ENCODE results near the gene CCDC50. TPM values are rescaled to one million over a fixed set of nuclear protein-coding genes. Genes with fewer than 3 reads are reported as not detected.

Gene CCDC50
- total RNA-seq, 1 experiment from 2014 or later, result 21.0 TPM

DNA sequence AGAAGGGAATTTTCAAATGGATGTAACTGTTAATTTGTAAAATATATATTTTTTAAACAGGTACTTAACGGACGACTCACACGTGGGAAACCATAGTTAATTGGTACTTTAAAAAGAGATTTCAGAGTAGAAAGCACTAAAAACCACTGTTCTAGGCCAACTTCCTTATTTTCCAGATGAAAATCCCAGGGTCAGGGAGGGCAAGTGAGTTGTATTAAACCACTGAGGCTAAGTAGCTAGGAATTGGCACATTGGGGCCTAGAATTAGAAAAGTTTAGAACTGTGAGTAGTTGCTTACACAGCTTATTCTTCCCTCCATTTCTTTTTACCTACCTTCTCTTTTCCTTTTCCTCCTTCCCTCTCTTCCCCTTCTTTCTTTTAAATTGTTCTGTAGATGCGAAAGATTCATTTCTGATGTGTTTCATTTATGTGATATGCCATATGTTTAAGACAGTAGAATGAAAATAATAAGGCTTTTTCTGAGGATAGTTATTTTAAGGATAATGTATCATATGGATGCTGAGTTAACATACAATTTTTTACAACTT lies 5.2 kb downstream of the CCDC50 start:
- H2BK15ac ChIP-seq (ENCODE audit: low read depth, low read length), result no peak overlapping the region
- Mint-ChIP-seq H3K36me3 (ENCODE audit: insufficient read depth in 1 of 3, low read depth in 3 of 3) (no peaks in the 10 kb centered on the region; a peak in 1 of 7 replicates), H3K27me3 (ENCODE audit: low read depth) (peaks cover 4% of the 10 kb centered on the region), H3K9me3 (no peaks in the 10 kb centered on the region), H3K4me3 (no peak overlapping the region), H3K27ac (no peak overlapping the region; a peak in 1 of 7 replicates), H3K4me1 (peaks cover 28 to 38% of the 10 kb centered on the region in 2 experiments)
- TF ChIP-seq, protein P1, sequence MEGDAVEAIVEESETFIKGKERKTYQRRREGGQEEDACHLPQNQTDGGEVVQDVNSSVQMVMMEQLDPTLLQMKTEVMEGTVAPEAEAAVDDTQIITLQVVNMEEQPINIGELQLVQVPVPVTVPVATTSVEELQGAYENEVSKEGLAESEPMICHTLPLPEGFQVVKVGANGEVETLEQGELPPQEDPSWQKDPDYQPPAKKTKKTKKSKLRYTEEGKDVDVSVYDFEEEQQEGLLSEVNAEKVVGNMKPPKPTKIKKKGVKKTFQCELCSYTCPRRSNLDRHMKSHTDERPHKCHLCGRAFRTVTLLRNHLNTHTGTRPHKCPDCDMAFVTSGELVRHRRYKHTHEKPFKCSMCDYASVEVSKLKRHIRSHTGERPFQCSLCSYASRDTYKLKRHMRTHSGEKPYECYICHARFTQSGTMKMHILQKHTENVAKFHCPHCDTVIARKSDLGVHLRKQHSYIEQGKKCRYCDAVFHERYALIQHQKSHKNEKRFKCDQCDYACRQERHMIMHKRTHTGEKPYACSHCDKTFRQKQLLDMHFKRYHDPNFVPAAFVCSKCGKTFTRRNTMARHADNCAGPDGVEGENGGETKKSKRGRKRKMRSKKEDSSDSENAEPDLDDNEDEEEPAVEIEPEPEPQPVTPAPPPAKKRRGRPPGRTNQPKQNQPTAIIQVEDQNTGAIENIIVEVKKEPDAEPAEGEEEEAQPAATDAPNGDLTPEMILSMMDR (conservative IDR thresholded peaks at IDR 0.05), result no peak
- no CpG with 5 or more reads among the region's 4 CpGs for WGBS (ENCODE audit: extremely low coverage, insufficient read length, low lambda C conversion rate)
- H2BK5ac ChIP-seq (ENCODE audit: insufficient read length, low read length), result no peak overlapping the region
- H3K4me2 ChIP-seq (ENCODE audit: insufficient read depth, insufficient read length, low read length), result no peak overlapping the region
- H3K4me1 ChIP-seq (ENCODE audit: insufficient read depth, low read length), result peaks cover 6% of the 10 kb centered on the region
- H3K27ac ChIP-seq (ENCODE audit: insufficient read length, low read depth, low read length), result no peak overlapping the region
- H4K20me1 ChIP-seq (ENCODE audit: control insufficient read depth, insufficient read depth, insufficient read length), result no peaks in the 10 kb centered on the region
- no peak overlapping the region for H3K18ac ChIP-seq (ENCODE audit: insufficient read length, low read depth, low read length)
- H2AK5ac ChIP-seq (ENCODE audit: insufficient read length, low read length), result no peak overlapping the region
- no peaks in the 10 kb centered on the region for H3K27me3 ChIP-seq (ENCODE audit: insufficient read depth, low read length)
- H3K9ac ChIP-seq (ENCODE audit: extremely low read depth, insufficient read length, low read length), result no peak overlapping the region
- H3T11ph ChIP-seq (ENCODE audit: low read length), result no peak overlapping the region
- H3K79me1 ChIP-seq (ENCODE audit: insufficient read depth, low read depth, low read length, poor library complexity, severe bottlenecking), result no peaks in the 10 kb centered on the region
- H2BK12ac ChIP-seq (ENCODE audit: insufficient read length, low read depth, low read length), result no peak overlapping the region
- H3K23ac ChIP-seq (ENCODE audit: insufficient read length, low read depth, low read length), result no peak overlapping the region
- H4K91ac ChIP-seq (ENCODE audit: insufficient read length, low read depth, low read length), result no peak overlapping the region
- H2AFZ ChIP-seq (ENCODE audit: low read length), result no peak overlapping the region
- no peak overlapping the region for H4K8ac ChIP-seq (replicated peaks; ENCODE audit: insufficient read length, low read depth, low read length)
- H2BK20ac ChIP-seq (ENCODE audit: low read depth, low read length, poor library complexity, severe bottlenecking), result no peak overlapping the region
- H3K79me2 ChIP-seq (ENCODE audit: insufficient read depth, low read length), result no peaks in the 10 kb centered on the region
- no peaks in the 10 kb centered on the region for H3K9me3 ChIP-seq (ENCODE audit: control insufficient read depth, low read depth, low read length)
- no peak overlapping the region for H4K5ac ChIP-seq (ENCODE audit: insufficient read length, low read depth, low read length)
- no peak overlapping the region for H2BK120ac ChIP-seq (ENCODE audit: low read depth, low read length, poor library complexity, severe bottlenecking)
- no peak overlapping the region for H3K56ac ChIP-seq (ENCODE audit: insufficient read length, low read depth, low read length)
- H3K14ac ChIP-seq (ENCODE audit: insufficient read depth, low read length), result no peak overlapping the region
- no peak for DNase-seq
- no peak overlapping the region for H3K4ac ChIP-seq (ENCODE audit: low read depth, low read length)
- peaks cover 6% of the 10 kb centered on the region for H3K23me2 ChIP-seq (ENCODE audit: insufficient read length, low read depth, low read length, poor library complexity, severe bottlenecking)

All from H9 (cell line).